SK-N-SH treated with all-trans-retinoic acid at 6 μM for 48 hours (cell line): ENCODE results near the gene GALNT13.

Source experiments
- CSDC2 ChIP-seq: fragments of 250-450 bp; sonication (Bioruptor Pico); IDR thresholded peaks from 2 replicates; pipeline ENCODE4 v1.5.0; 2020; ENCODE audit warnings: mild to moderate bottlenecking, moderate library complexity
- GLIS3 ChIP-seq: fragments of 250-450 bp; sonication (Bioruptor Pico); IDR thresholded peaks from 2 replicates; pipeline ENCODE4 v1.5.0; 2020; ENCODE audit warnings: mild to moderate bottlenecking, moderate library complexity
- OSR1 ChIP-seq: fragments of 250-450 bp; sonication (Bioruptor Pico); IDR thresholded peaks from 2 replicates; pipeline ENCODE4 v1.8.0; 2022; ENCODE audit warnings: moderate library complexity, mild to moderate bottlenecking, inconsistent platforms
- TCF4 ChIP-seq: fragments of 250-450 bp; sonication (Bioruptor Pico); IDR thresholded peaks from 2 replicates; pipeline ENCODE4 v1.8.0; 2021; ENCODE audit warnings: mild to moderate bottlenecking, moderate library complexity, borderline replicate concordance
- ZC3H10 ChIP-seq: fragments of 250-450 bp; sonication (Bioruptor Pico); IDR thresholded peaks from 2 replicates; pipeline ENCODE4 v1.5.1; 2021; ENCODE audit warnings: mild to moderate bottlenecking, moderate library complexity
- ZFP30 ChIP-seq: fragments of 450-650 bp; formaldehyde crosslinking; IDR thresholded peaks from 2 replicates; pipeline ENCODE4 v1.5.0; 2022; ENCODE audit warnings: mild to moderate bottlenecking, moderate library complexity
- ZNF565 ChIP-seq: fragments of 450-650 bp; formaldehyde crosslinking; conservative IDR thresholded peaks from 2 replicates; pipeline ENCODE4 v1.5.0; 2020; ENCODE audit warnings: low read depth, mild to moderate bottlenecking, moderate library complexity
- TF ChIP-seq, protein P1 (sequence below): fragments of 250-450 bp; sonication (Bioruptor Pico); IDR thresholded peaks from 2 replicates; pipeline ENCODE4 v1.8.0; 2020; ENCODE audit warnings: mild to moderate bottlenecking, moderate library complexity, borderline replicate concordance
- TF ChIP-seq, protein P2 (sequence below): fragments of 250-450 bp; sonication (Bioruptor Pico); IDR thresholded peaks from 2 replicates; pipeline ENCODE4 v1.5.0; 2020; ENCODE audit warnings: mild to moderate bottlenecking, moderate library complexity
- TF ChIP-seq, protein P3 (sequence below): fragments of 250-450 bp; sonication (Bioruptor Pico); IDR thresholded peaks from 2 replicates; pipeline ENCODE4 v1.8.0; 2021; ENCODE audit warnings: low read depth, mild to moderate bottlenecking, moderate library complexity, borderline replicate concordance

DNA sequence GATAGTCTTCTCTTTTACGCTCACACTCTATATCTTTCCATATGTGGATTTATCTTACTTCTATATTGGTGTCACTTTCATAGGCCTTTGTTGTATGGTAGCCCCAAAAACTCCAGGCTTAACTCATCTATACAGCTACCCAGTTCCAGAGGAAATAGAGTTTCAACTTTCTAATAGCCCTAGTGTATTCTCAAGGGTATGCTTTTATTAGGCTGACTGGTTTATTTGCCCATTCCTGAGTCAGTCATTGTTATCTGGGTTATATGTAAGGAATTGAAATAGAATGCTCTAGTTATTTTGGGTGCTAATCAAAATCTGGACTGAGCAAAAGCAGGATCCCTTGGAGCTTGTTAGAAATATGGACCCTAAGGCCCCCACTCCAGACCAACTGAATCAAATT, 519.3 kb downstream of the GALNT13 start:
- TF ChIP-seq, protein P1, sequence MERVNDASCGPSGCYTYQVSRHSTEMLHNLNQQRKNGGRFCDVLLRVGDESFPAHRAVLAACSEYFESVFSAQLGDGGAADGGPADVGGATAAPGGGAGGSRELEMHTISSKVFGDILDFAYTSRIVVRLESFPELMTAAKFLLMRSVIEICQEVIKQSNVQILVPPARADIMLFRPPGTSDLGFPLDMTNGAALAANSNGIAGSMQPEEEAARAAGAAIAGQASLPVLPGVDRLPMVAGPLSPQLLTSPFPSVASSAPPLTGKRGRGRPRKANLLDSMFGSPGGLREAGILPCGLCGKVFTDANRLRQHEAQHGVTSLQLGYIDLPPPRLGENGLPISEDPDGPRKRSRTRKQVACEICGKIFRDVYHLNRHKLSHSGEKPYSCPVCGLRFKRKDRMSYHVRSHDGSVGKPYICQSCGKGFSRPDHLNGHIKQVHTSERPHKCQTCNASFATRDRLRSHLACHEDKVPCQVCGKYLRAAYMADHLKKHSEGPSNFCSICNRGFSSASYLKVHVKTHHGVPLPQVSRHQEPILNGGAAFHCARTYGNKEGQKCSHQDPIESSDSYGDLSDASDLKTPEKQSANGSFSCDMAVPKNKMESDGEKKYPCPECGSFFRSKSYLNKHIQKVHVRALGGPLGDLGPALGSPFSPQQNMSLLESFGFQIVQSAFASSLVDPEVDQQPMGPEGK (CRISPR knock-in tag), result no peak
- no peak for TF ChIP-seq TCF4 (CRISPR knock-in tag)
- no peak for TF ChIP-seq ZC3H10 (CRISPR knock-in tag)
- no peak for TF ChIP-seq OSR1 (CRISPR knock-in tag)
- no peak for TF ChIP-seq ZFP30
- no peak for TF ChIP-seq GLIS3 (CRISPR knock-in tag)
- TF ChIP-seq, protein P2, sequence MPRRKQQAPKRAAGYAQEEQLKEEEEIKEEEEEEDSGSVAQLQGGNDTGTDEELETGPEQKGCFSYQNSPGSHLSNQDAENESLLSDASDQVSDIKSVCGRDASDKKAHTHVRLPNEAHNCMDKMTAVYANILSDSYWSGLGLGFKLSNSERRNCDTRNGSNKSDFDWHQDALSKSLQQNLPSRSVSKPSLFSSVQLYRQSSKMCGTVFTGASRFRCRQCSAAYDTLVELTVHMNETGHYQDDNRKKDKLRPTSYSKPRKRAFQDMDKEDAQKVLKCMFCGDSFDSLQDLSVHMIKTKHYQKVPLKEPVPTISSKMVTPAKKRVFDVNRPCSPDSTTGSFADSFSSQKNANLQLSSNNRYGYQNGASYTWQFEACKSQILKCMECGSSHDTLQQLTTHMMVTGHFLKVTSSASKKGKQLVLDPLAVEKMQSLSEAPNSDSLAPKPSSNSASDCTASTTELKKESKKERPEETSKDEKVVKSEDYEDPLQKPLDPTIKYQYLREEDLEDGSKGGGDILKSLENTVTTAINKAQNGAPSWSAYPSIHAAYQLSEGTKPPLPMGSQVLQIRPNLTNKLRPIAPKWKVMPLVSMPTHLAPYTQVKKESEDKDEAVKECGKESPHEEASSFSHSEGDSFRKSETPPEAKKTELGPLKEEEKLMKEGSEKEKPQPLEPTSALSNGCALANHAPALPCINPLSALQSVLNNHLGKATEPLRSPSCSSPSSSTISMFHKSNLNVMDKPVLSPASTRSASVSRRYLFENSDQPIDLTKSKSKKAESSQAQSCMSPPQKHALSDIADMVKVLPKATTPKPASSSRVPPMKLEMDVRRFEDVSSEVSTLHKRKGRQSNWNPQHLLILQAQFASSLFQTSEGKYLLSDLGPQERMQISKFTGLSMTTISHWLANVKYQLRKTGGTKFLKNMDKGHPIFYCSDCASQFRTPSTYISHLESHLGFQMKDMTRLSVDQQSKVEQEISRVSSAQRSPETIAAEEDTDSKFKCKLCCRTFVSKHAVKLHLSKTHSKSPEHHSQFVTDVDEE (CRISPR knock-in tag), result no peak
- no peak for TF ChIP-seq CSDC2 (CRISPR knock-in tag)
- TF ChIP-seq, protein P3, sequence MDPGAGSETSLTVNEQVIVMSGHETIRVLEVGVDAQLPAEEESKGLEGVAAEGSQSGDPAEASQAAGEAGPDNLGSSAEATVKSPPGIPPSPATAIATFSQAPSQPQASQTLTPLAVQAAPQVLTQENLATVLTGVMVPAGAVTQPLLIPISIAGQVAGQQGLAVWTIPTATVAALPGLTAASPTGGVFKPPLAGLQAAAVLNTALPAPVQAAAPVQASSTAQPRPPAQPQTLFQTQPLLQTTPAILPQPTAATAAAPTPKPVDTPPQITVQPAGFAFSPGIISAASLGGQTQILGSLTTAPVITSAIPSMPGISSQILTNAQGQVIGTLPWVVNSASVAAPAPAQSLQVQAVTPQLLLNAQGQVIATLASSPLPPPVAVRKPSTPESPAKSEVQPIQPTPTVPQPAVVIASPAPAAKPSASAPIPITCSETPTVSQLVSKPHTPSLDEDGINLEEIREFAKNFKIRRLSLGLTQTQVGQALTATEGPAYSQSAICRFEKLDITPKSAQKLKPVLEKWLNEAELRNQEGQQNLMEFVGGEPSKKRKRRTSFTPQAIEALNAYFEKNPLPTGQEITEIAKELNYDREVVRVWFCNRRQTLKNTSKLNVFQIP (CRISPR knock-in tag), result no peak
- no peak for TF ChIP-seq ZNF565 (CRISPR knock-in tag)
